Lung (tissue), 12 donors: ENCODE results near the gene STH. TPM values are rescaled to one million over a fixed set of nuclear protein-coding genes. Genes with fewer than 3 reads are reported as not detected.
"Not testable (repeated sequence)": the region's sequence is repeated elsewhere in the genome, so short reads cannot be mapped to it uniquely, and the experiment has no call there.

Experiments used
- ATAC-seq: fragments of 200-7000 bp; cut with Tn5 transposase; one replicate; pipeline ENCODE4 v1.9.1; 2020; ENCODE audit warnings: moderate number of reproducible peaks; ENCODE audit not compliant: insufficient read depth, low FRiP score
- DNase-seq, 3 donors: peaks; one replicate each; pipeline ENCODE4 v3.0.0-alpha.2; 2013 to 2017
- H3K27ac ChIP-seq, 2 donors: one replicate each; pipeline ENCODE4 v1.5.1; 2013; ENCODE audit warnings: mild to moderate bottlenecking in 2 of 2, moderate library complexity in 2 of 2, control low read depth in 1 of 2, inconsistent platforms in 1 of 2, low read depth in 1 of 2, low read length in 1 of 2
- H3K27me3 ChIP-seq, 3 donors: one replicate each; pipeline ENCODE4 v1.5.1; 2013; ENCODE audit warnings: low read length in 2 of 3; ENCODE audit not compliant: control insufficient read depth in 3 of 3, insufficient read depth in 3 of 3
- H3K36me3 ChIP-seq, 4 donors: one replicate each; pipeline ENCODE4 v1.5.1; 2013; ENCODE audit warnings: low read length in 4 of 4, mild to moderate bottlenecking in 1 of 4, moderate library complexity in 1 of 4; ENCODE audit not compliant: control insufficient read depth in 4 of 4, insufficient read depth in 4 of 4
- H3K4me1 ChIP-seq, 5 donors: one replicate each; pipeline ENCODE4 v1.5.1; 2013; ENCODE audit warnings: low read length in 5 of 5, mild to moderate bottlenecking in 2 of 5, moderate library complexity in 1 of 5; ENCODE audit not compliant: control insufficient read depth in 5 of 5, insufficient read depth in 5 of 5
- H3K4me3 ChIP-seq: one replicate; pipeline ENCODE4 v1.5.1; 2013; ENCODE audit warnings: mild to moderate bottlenecking, control low read depth, moderate library complexity
- H3K9ac ChIP-seq, 2 donors: one replicate each; pipeline ENCODE4 v1.5.1; 2013; ENCODE audit warnings: low read length in 2 of 2, control low read depth in 1 of 2; ENCODE audit not compliant: insufficient read depth in 1 of 2
- H3K9me3 ChIP-seq, 4 donors: one replicate each; pipeline ENCODE4 v1.5.1; 2013; ENCODE audit warnings: low read length in 3 of 4, mild to moderate bottlenecking in 1 of 4, moderate library complexity in 1 of 4; ENCODE audit not compliant: control insufficient read depth in 4 of 4, insufficient read depth in 3 of 4
- WGBS, 2 donors: extraction: QIAGEN DNeasy Blood & Tissue Kit; methylation state at CpG; one replicate each; pipeline ENCODE4 v1.1.7; 2013; 5-methylcytosine and 5-hydroxymethylcytosine counted together
- polyA plus RNA-seq, 2 donors: library from polyadenylated mRNA; stranded (reverse); fragments of 200-250 nt; gene quantifications; one replicate each; pipeline ENCODE4 v1.2.1, GENCODE V29; 2013
- total RNA-seq, 2 donors: library from RNA; depleted of rRNA in 1 of 2; stranded (reverse); fragments of >200 nt in 1 of 2; gene quantifications; one replicate each; pipeline ENCODE4 v1.2.1, GENCODE V29; 2014 to 2021
- TF ChIP-seq, protein P1 (sequence below): IDR thresholded peaks from 2 replicates; pipeline ENCODE4 v1.5.1; 2012; ENCODE audit warnings: mild to moderate bottlenecking; ENCODE audit errors: control extremely low read depth, extremely low read depth
- donor health status: control.
- donor health status: control.
- donor health status: Bipolar disorder and iron deficiency.
- donor health status: healthy.
- donor health status: DM: yes; HTN: yes; CAD: no.

STH gene
- total and polyA plus RNA-seq, 4 donors = not detected

DNA sequence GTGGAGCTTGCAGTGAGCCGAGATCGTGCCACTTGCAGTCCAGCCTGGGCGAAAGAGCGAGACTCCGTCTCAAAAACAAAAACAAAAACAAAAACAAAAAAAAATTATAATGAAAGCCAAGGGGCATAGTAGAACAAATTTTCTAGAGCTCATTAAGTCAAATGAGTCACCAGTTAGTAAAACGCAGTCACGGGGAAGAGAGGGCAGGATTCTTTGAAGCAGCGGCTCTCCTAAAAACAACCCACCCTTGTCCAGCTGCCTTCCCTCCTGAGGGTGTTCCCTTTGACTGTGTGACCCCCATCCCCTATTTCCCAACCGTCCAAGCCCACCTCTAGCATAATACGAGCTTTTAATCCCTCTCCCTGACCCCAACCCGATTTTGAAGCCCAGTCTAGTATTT lies 44.1 kb upstream of the STH start:
- 85 to 87% methylated on average over 11 of the region's 11 CpGs for WGBS, 2 donors
- no peak overlapping the region for H3K27ac ChIP-seq
- H3K27me3 ChIP-seq = peaks cover 2 to 25% (median 15%) of the 10 kb centered on the region in 3 donors
- H3K36me3 ChIP-seq = no peaks in the 10 kb centered on the region
- ATAC-seq (no peak), DNase-seq (no peak)
- no peaks in the 10 kb centered on the region for H3K9me3 ChIP-seq
- H3K4me3 ChIP-seq = no peak overlapping the region
- H3K4me1 ChIP-seq = no peaks in the 10 kb centered on the region
- H3K9ac ChIP-seq = no peak overlapping the region
- TF ChIP-seq, protein P1, sequence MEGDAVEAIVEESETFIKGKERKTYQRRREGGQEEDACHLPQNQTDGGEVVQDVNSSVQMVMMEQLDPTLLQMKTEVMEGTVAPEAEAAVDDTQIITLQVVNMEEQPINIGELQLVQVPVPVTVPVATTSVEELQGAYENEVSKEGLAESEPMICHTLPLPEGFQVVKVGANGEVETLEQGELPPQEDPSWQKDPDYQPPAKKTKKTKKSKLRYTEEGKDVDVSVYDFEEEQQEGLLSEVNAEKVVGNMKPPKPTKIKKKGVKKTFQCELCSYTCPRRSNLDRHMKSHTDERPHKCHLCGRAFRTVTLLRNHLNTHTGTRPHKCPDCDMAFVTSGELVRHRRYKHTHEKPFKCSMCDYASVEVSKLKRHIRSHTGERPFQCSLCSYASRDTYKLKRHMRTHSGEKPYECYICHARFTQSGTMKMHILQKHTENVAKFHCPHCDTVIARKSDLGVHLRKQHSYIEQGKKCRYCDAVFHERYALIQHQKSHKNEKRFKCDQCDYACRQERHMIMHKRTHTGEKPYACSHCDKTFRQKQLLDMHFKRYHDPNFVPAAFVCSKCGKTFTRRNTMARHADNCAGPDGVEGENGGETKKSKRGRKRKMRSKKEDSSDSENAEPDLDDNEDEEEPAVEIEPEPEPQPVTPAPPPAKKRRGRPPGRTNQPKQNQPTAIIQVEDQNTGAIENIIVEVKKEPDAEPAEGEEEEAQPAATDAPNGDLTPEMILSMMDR = no peak

DNA sequence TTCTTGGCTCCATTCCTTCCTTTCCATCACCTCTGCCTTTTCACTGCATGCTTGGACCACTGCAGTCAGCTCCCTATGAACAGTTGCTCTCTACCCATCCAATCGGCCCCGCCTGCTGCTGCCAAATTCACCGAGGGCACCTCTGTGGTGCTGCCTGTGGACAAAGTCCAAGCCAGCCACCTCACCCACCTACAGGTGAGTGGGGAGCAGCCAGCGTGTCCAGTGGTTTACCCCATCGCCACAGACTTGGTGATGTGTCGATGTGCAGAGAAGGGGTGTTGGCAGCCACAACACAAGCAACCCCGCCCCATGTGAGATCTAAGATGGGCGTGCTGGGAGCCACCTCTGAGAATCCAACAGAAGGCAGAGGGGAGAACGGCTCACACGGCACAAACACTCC lies 43.7 kb upstream of the STH start:
- WGBS, 2 donors = 85 to 87% methylated on average over 10 of the region's 10 CpGs
- TF ChIP-seq, protein P1 = no peak
- peaks cover 2 to 21% (median 11%) of the 10 kb centered on the region in 3 donors for H3K27me3 ChIP-seq
- DNase-seq (no peak), ATAC-seq (no peak)
- H3K9ac ChIP-seq = no peak overlapping the region
- H3K27ac ChIP-seq = no peak overlapping the region
- no peaks in the 10 kb centered on the region for H3K36me3 ChIP-seq
- no peaks in the 10 kb centered on the region for H3K4me1 ChIP-seq
- no peak overlapping the region for H3K4me3 ChIP-seq
- H3K9me3 ChIP-seq = no peaks in the 10 kb centered on the region

DNA sequence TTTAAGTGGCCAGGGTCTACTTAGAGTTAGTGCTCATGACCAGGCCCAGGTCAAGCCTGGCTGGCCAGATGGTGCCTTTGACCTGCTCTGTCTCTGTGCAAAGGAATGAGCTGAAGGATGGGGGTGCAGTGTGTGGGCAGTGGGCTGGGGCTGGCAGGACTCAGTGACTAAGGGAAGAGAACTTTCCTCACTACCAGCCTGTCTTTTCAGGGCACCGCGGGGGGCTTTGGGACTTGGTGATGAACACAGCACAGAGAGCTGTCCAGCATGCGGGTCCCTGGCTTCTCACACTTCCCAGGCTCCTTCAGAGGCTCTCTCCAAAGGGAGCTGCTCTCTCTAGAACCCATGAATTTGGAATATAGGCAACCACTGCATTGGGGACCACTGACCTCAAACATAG lies 43.0 kb upstream of the STH start:
- Histone ChIP-seq H3K4me1 (no peaks in the 10 kb centered on the region), H3K9me3 (no peaks in the 10 kb centered on the region), H3K36me3 (no peaks in the 10 kb centered on the region), H3K9ac (no peak overlapping the region), H3K27ac (no peak overlapping the region), H3K27me3 (peaks cover 0 to 16% (median 8%) of the 10 kb centered on the region in 3 donors), H3K4me3 (no peak overlapping the region)
- WGBS, 2 donors = 85 to 88% methylated on average over 3 of the region's 3 CpGs
- DNase-seq = no peak
- TF ChIP-seq, protein P1 = no peak
- no peak for ATAC-seq

DNA sequence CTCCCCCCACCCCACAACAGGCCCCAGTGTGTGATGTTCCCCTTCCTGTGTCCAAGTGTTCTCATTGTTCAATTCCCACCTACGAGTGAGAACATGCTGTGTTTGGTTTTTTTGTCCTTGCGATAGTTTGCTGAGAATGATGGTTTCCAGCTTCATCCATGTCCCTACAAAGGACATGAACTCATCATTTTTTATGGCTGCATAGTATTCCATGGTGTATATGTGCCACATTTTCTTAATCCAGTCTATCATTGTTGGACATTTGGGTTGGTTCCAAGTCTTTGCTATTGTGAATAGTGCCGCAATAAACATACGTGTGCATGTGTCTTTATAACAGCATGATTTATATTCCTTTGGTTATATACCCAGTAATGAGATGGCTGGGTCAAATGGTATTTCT lies 42.3 kb upstream of the STH start:
- H3K27ac ChIP-seq, H3K27me3 ChIP-seq, H3K36me3 ChIP-seq, H3K4me3 ChIP-seq, ATAC-seq, H3K9me3 ChIP-seq, H3K9ac ChIP-seq, DNase-seq, H3K4me1 ChIP-seq: not testable (repeated sequence)
- 89 to 93% methylated on average over 4 of the region's 4 CpGs for WGBS, 2 donors
